Measurements from ENCODE around the gene SERPINA10.

Gene SERPINA10, protein sequence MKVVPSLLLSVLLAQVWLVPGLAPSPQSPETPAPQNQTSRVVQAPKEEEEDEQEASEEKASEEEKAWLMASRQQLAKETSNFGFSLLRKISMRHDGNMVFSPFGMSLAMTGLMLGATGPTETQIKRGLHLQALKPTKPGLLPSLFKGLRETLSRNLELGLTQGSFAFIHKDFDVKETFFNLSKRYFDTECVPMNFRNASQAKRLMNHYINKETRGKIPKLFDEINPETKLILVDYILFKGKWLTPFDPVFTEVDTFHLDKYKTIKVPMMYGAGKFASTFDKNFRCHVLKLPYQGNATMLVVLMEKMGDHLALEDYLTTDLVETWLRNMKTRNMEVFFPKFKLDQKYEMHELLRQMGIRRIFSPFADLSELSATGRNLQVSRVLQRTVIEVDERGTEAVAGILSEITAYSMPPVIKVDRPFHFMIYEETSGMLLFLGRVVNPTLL

GRCh38 chr14:94292872-94293577 lies at the start of gene SERPINA10:
SERPINA10 (minus strand) TSS chr14:94293268; CDS start chr14:94290593, 2,675 bp downstream.
- DNase-seq (ENCODE audit: low read depth) = no peak

DNA sequence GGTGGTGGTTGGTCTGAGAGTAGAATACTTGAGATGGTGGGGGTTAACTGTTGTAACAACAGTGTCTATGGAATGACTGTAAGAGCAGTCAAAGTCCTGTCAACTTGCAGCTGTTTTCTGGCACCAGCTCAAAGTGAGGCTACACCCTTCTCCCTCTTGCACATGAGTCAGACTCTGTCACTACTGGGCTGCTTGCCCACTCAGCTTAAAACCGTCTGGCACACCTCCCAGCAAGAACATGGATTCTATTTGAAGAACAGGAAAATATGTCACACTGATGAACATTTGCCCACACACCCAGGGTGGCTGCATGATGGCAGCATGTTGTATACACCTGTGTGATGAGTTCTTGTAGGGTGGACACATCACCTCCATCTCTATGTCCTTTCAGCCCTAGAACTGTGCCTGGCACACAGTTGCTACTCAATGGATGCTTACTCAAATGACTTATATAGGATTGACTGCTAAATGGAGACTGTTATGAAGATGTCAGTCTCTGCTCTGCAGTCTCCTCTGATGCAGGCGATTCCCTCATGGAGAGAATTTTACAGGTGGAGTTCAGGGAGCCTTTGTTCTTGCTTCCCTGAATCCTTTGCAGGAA lies 49.4 kb upstream of the SERPINA10 start:
- no peak for DNase-seq (ENCODE audit: low read depth)

- DNase-seq (ENCODE audit: low read depth) = no peak
Observed at GRCh38 chr14:94341656-94342333, 48.7 kb upstream of the SERPINA10 start.

- DNase-seq (ENCODE audit: low read depth) = no peak
Observed at GRCh38 chr14:94340533-94340932, 47.5 kb upstream of the SERPINA10 start.

- no peak for DNase-seq (ENCODE audit: low read depth)
Observed at GRCh38 chr14:94338023-94338422, 45.0 kb upstream of the SERPINA10 start.

DNA sequence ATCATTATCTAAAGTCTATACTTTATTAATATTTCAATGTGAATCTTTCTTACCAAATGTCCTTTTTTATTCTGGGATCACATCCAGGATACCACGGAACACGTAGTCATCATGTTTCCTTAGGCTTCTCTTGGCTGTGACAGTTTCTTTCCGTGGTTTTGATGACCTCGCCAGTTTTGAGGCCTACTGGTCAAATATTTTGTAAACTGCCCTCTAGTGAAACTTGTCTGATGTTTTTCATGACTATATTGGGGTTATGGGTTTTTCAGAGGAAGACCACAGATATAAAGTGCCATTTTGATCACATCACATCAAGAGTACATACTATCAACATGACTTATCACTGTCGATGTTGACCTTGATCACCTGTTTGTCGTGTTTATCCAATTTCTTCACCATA lies 44.2 kb upstream of the SERPINA10 start:
- DNase-seq (ENCODE audit: low read depth) = no peak

DNA sequence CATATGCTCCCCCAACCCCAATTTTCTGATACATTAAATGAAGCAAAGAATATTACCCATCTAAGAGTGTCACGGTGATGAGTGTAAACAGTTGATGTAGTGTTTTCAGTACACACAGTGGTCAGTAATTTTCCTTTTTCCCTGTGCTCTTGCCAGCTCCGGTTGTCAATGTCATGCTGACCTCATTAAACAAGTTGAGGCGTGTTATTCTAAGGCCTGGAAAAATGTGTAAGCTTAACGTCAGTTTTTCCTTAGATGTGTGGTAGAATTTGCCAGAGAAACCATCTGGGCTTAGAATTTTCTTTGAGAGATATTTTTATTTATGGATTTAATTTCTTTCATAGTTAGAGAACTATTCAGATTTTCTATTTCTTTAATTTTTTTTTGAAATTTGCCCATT lies 41.8 kb upstream of the SERPINA10 start:
- DNase-seq (ENCODE audit: low read depth) = no peak

- DNase-seq (ENCODE audit: low read depth) = no peak
Observed at GRCh38 chr14:94332587-94332986, 39.5 kb upstream of the SERPINA10 start.

GRCh38 chr14:94332063-94332583 lies 39.1 kb upstream of the SERPINA10 start:
- no peak for DNase-seq (ENCODE audit: low read depth)

- DNase-seq (ENCODE audit: low read depth) = no peak
Observed at GRCh38 chr14:94331462-94331861, 38.4 kb upstream of the SERPINA10 start.

DNA sequence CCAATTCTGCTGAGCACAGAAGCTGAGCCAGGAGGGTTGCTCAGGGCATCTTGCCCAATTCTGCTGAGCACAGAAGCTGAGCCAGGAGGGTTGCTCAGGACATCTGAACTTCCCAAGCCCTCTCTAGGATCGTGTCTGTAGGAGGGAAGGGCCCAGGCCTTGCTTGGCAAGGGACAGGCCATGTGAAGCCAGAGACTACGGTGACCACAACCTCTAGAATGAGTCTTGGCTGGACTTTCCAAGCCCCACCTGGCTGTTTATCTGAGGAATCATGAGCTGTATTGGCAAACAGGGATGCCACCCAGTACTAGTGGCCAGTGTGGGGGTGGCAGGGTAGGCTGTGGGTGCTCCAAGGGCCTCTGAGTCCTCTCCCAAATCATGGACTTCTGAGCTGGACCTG lies 37.8 kb upstream of the SERPINA10 start:
- no peak for DNase-seq (ENCODE audit: low read depth)

DNA sequence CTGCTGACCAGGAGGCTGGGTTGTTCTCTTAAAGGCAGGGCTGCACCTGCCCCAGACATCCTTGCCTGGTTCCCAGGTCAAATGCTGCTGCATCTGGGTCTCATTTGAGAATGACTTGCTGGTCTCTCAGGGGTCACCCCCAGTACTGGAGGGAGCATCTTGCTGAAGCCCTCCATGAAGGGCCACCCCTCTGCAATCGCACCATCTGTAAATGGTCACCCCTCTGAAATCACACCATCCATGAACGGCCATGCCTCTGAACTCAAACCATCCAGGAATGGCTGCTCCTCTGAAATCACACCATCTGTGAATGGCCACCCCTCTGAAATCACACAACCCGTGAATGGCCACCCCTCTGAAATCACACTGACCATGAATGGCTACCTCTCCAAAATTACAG lies 37.4 kb upstream of the SERPINA10 start:
- no peak for DNase-seq (ENCODE audit: low read depth)

DNA sequence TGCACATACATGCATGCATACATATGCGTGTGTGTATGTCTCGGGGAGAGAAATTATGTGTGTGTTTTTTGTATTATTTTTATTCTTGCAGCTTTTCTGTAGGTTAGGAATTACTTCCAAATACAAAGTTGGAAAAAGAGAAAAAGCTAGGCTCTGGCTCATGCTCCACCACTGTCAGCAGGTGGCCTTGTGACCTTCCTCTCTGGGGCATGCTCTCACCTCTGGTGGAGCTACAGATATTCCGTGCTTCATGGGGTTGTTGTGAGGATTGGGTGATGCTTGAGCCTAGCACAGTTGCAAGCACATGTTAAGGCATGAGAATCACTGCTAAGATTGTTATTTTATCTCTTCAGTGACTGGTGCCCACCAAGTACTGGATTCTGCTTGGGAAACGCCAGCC lies 36.8 kb upstream of the SERPINA10 start:
- DNase-seq (ENCODE audit: low read depth) = no peak

- no peak for DNase-seq (ENCODE audit: low read depth)
Observed at GRCh38 chr14:94328196-94328595, 35.1 kb upstream of the SERPINA10 start.

- no peak for DNase-seq (ENCODE audit: low read depth)
Observed at GRCh38 chr14:94322648-94323570, 29.8 kb upstream of the SERPINA10 start, which contains the start of gene SERPINA6. SERPINA6 (minus strand) TSS chr14:94323336; CDS start chr14:94314648, 8,688 bp downstream.

DNA sequence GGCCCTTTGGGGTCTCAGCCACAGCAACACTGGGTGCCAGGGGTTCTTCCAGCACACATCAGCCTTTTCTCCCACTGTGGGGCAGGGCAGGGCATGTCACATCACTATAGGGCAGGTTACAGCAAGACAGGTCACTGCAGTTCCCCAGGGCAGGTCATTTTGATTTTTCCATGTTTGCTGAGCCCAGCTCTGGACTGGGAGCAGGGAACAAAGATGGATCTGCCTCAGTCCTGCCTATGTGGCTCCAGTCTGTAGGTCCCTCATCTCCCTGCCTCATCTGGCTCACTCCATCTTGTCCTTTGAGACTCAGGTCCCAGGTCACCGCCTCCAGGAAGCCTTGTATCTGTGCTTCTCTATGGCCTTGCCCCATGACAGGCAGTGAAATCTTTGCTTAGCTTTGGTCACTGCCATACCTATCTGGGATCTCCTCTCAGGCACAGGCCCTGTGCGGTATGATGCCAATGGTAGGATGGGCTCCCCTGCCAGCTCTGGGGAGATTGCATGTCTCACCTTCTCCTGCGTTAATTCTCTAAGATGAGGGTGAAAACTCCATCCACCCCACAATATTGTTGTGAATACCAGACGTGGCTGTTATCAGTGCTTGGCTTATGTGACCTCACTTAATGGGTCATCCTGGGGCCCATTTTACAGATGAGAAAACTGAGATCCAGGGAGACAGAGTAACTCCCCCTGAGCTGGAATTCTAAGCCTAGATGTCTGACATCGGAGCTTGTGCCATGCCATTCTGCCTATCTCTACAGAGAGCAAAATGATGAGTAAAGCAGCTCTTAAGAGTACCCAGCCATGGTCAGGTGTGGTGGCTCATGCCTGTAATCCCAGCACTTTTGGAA lies 28.6 kb upstream of the SERPINA10 start:
- no peak for DNase-seq (ENCODE audit: low read depth)

DNA sequence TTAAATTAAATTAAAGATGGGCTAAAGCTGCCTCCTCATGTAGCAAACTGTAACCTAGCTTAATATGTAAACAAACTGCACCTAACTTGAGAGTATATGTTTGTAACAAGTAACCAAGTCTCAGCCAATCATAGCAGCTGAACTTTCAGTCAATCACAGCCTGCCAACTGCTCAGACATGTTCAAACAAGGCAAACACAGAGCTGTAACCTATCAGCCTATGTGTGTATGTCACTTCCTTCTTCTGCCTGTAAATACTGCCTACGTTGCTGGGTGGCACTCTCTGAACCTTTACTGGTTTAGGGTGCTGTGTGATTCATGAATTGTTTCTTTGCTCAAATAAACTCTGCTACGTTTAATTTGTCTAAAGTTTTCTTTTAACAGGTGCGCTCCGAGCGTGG lies 27.2 kb upstream of the SERPINA10 start:
- DNase-seq (ENCODE audit: low read depth) = no peak

DNA sequence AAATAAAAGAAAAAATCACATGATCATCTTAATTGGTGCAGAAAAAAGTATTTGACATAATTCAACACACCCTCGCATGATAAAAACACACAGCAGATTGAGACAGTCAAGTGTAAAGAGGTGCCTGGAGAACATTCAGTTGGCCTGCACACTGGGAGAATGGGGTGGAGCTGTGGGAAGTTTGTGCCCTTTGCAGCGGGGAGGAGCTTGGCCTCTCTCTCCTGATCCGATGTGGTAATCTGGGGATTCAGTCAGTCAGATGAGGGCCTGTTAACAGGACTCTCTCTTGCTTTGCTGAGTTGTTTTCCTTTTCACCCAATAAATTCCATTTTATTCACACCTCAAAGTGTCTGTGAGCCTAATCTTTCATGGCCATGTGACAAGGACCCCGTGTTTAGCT lies 24.2 kb upstream of the SERPINA10 start:
- DNase-seq (ENCODE audit: low read depth) = no peak

GRCh38 chr14:94316692-94317091 lies 23.6 kb upstream of the SERPINA10 start:
- DNase-seq (ENCODE audit: low read depth) = no peak

DNA sequence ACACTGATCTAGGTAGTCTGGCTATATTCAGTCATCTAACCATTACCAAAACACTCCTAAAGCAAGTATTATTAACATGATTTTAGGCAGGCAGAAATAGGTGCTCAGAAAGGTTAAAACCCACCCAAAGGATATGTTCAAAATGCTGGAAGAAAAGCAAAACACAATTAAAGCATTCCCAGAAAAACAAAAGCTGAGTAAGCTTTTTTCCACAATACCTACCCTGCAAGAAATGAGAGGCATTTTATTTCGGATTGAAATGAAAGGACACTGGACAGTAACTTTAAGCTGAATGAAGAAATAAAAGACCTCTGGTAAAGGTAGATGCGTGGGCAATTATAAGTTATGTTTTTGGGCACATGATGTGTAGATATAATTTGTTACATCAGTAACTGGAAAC lies 21.8 kb upstream of the SERPINA10 start:
- DNase-seq (ENCODE audit: low read depth) = no peak
